ENCODE measurements around the gene IGSF9. TPM values are rescaled to one million over a fixed set of nuclear protein-coding genes. Genes with fewer than 3 reads are reported as not detected.

IGSF9 gene
- total and polyA plus RNA-seq, 2 of the 4 experiments (the other 2 are of a cell fraction), result 0.05 TPM; not detected in 1

DNA sequence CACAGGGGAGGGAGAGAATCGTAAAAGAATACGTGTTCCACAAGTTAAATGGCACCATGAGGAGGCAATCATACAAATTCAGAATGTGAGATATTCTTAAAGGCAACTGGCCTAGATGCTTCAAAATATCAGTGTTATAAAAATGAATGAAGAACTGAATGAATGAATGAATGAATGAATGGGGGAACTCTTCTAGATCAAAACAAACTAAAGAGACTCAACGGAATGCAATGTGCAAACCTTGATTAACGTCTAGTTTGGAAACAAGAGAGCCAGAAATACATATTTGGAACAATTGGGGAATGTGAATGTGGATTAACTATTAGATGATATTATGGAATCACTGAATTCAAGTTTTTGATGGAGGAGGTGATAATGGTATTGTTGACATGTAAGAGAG lies 62.3 kb downstream of the IGSF9 start:
- no peaks in the 10 kb centered on the region for H3K27me3 ChIP-seq (ENCODE audit: control insufficient read depth, insufficient read depth, low read length)
- H3K18ac ChIP-seq (ENCODE audit: low read depth, low read length), result no peak overlapping the region
- H3K27ac ChIP-seq (ENCODE audit: insufficient read depth, low read length), result no peak overlapping the region
- dilution Hi-C loops (cut with HindIII; ENCODE audit: low sequenced_read_pairs, unreplicated experiment), result loop anchor here (25.0 kb wide), 1 partner anchor 96 kb away; the partner anchor contains the start of gene DUSP23
- BruUV-seq (replicated peaks), result no TSS peak
- peak overlapping the region; percentile 39 for H2BK120ac ChIP-seq (ENCODE audit: low read depth, low read length)
- no peak overlapping the region for H2BK5ac ChIP-seq (ENCODE audit: low read depth, low read length, poor library complexity, severe bottlenecking)
- H3K4me3 ChIP-seq (ENCODE audit: insufficient read depth, low read depth, low read length), result no peak overlapping the region
- no peak for TF ChIP-seq CHD1 (IDR thresholded peaks at IDR 0.05; ENCODE audit: low read depth, low read length)
- TF ChIP-seq BHLHE40 (IDR thresholded peaks at IDR 0.05; ENCODE audit: low read depth, low read length), result no peak
- no peak for TF ChIP-seq FOS (IDR thresholded peaks at IDR 0.05; ENCODE audit: low read depth, low read length)
- TF ChIP-seq, protein P1, sequence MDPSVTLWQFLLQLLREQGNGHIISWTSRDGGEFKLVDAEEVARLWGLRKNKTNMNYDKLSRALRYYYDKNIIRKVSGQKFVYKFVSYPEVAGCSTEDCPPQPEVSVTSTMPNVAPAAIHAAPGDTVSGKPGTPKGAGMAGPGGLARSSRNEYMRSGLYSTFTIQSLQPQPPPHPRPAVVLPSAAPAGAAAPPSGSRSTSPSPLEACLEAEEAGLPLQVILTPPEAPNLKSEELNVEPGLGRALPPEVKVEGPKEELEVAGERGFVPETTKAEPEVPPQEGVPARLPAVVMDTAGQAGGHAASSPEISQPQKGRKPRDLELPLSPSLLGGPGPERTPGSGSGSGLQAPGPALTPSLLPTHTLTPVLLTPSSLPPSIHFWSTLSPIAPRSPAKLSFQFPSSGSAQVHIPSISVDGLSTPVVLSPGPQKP (IDR thresholded peaks at IDR 0.05; ENCODE audit: borderline replicate concordance, low read depth, low read length), result no peak
- no peak for TF ChIP-seq POLR2A (IDR thresholded peaks at IDR 0.05; ENCODE audit: low read depth, low read length)
- TF ChIP-seq SMC3 (IDR thresholded peaks at IDR 0.05; ENCODE audit: low read depth, low read length), result no peak
- TF ChIP-seq RCOR1 (IDR thresholded peaks at IDR 0.05; ENCODE audit: insufficient replicate concordance, low read length), result no peak
- no CpG with 5 or more reads among the region's 4 CpGs for WGBS, 2 experiments (ENCODE audit: extremely low coverage in 2 of 2, insufficient read length in 1 of 2)
- CTCF ChIA-PET, result no interaction called here
- no peak overlapping the region for H2BK15ac ChIP-seq (ENCODE audit: low read depth, low read length)
- intact Hi-C loops (cut with micrococcal nuclease), result no loop called here
- H3K23ac ChIP-seq (ENCODE audit: low read depth, low read length), result no peak overlapping the region
- DNase-seq (no peak), ATAC-seq (ENCODE audit: low read depth) (no peak)
- no peak overlapping the region for H4K8ac ChIP-seq (ENCODE audit: low read depth in 2 of 2, low read length in 2 of 2)
- no peak overlapping the region for H4K91ac ChIP-seq (ENCODE audit: insufficient read depth, low read depth, low read length)
- H3K9me3 ChIP-seq (ENCODE audit: control insufficient read depth, insufficient read depth, low read length), result no peaks in the 10 kb centered on the region
- H3K36me3 ChIP-seq (ENCODE audit: control insufficient read depth, insufficient read depth, low read length), result no peaks in the 10 kb centered on the region
- peak overlapping the region; percentile 82; the same call in 1 of the 2 replicates for H3K14ac ChIP-seq (replicated peaks; ENCODE audit: low read depth, low read length)
- no peak overlapping the region for H3K56ac ChIP-seq (ENCODE audit: extremely low read depth, insufficient read depth, low read length)
- H3K4me1 ChIP-seq (ENCODE audit: control insufficient read depth, insufficient read depth, low read length), result peaks cover 15% of the 10 kb centered on the region
- H4K5ac ChIP-seq (ENCODE audit: low read depth, low read length), result no peak overlapping the region
- in situ Hi-C loops (cut with MboI; ENCODE audit: low sequenced_read_pairs), result loop anchor here (25.0 kb wide), 1 partner anchor 671 kb away; the partner anchor contains the start of gene ACKR1
- H2BK20ac ChIP-seq (ENCODE audit: low read depth, low read length), result peak overlapping the region; percentile 43; the same call in 1 of the 2 replicates
- no peak overlapping the region for H3K9ac ChIP-seq (ENCODE audit: low read depth, low read length)
- H4K20me1 ChIP-seq (ENCODE audit: insufficient read depth, low read length), result no peaks in the 10 kb centered on the region
- H3K4me2 ChIP-seq (ENCODE audit: low read depth, low read length), result no peak overlapping the region
- POLR2A ChIA-PET (ENCODE audit: unreplicated experiment), result no interaction called here
- peaks cover 18% of the 10 kb centered on the region for H3K9me1 ChIP-seq (ENCODE audit: insufficient read depth, low read length)
- H2AK5ac ChIP-seq (ENCODE audit: low read depth, low read length), result peak overlapping the region; percentile 64; the same call in 1 of the 2 replicates
- H2AFZ ChIP-seq (replicated peaks; ENCODE audit: low read length, poor library complexity), result no peak overlapping the region
- H2AK9ac ChIP-seq (replicated peaks; ENCODE audit: low read depth, low read length, poor library complexity), result peak overlapping the region; percentile 62
- no peaks in the 10 kb centered on the region for H3K79me1 ChIP-seq (ENCODE audit: low read depth in 1 of 2, low read length in 2 of 2)
- H3K4ac ChIP-seq (ENCODE audit: low read depth, low read length), result peak overlapping the region; percentile 58; the same call in 1 of the 2 replicates

All from IMR-90 (cell line).